Measurements from ENCODE around the gene ZMYM5.
A peak's percentile ranks its signal among the peaks of the same experiment; 100 is the strongest.
"Not testable (repeated sequence)": the region's sequence is repeated elsewhere in the genome, so short reads cannot be mapped to it uniquely, and the experiment has no call there.

The ZMYM5 gene

GRCh38 chr13:19863323-19864023 is at the start of gene ZMYM5:
Gene ZMYM5, minus strand, starts transcription at chr13:19863649. Its CDS starts 11,469 bp downstream, at chr13:19852180.
- peaks cover 0 to 6% (median 0%) of the 10 kb centered on the region in 5 donors for H3K36me3 ChIP-seq (ENCODE audit: control insufficient read depth in 5 of 5, insufficient read depth in 5 of 5, low read length in 5 of 5)
- peak within 1 kb of the TSS; percentile 80 to 96 (median 93) for H3K9ac ChIP-seq (ENCODE audit: low read length in 5 of 5)
- peak within 1 kb of the TSS; percentile 95 for H3K27ac ChIP-seq (ENCODE audit: low read depth, low read length)
- no peaks in the 10 kb centered on the region for H3K27me3 ChIP-seq (ENCODE audit: control insufficient read depth in 5 of 5, insufficient read depth in 4 of 5, low read length in 5 of 5)
- H3K9me3 ChIP-seq (ENCODE audit: control insufficient read depth in 5 of 5, low read length in 5 of 5): no peaks in the 10 kb centered on the region
- H3K4me1 ChIP-seq (ENCODE audit: control insufficient read depth in 5 of 5, insufficient read depth in 5 of 5, low read length in 5 of 5): peaks cover 0 to 35% (median 22%) of the 10 kb centered on the region in 5 donors
- peak within 1 kb of the TSS; percentile 77 to 92 (median 88) for H3K4me3 ChIP-seq (ENCODE audit: low read depth in 1 of 5, low read length in 5 of 5)

GRCh38 chr13:19910336-19911072 is 47.1 kb upstream of the ZMYM5 start:
- no peak overlapping the region for H3K4me3 ChIP-seq (ENCODE audit: low read depth in 1 of 5, low read length in 5 of 5)
- H3K27me3 ChIP-seq (ENCODE audit: control insufficient read depth in 5 of 5, insufficient read depth in 4 of 5, low read length in 5 of 5): no peaks in the 10 kb centered on the region
- H3K36me3 ChIP-seq (ENCODE audit: control insufficient read depth in 5 of 5, insufficient read depth in 5 of 5, low read length in 5 of 5): no peaks in the 10 kb centered on the region
- no peak overlapping the region for H3K27ac ChIP-seq (ENCODE audit: low read depth, low read length)
- H3K9ac ChIP-seq (ENCODE audit: low read length in 5 of 5): no peak overlapping the region
- no peaks in the 10 kb centered on the region for H3K9me3 ChIP-seq (ENCODE audit: control insufficient read depth in 5 of 5, low read length in 5 of 5)
- no peaks in the 10 kb centered on the region for H3K4me1 ChIP-seq (ENCODE audit: control insufficient read depth in 5 of 5, insufficient read depth in 5 of 5, low read length in 5 of 5)

GRCh38 chr13:19908350-19908986 is 45.0 kb upstream of the ZMYM5 start:
- Histone ChIP-seq H3K4me3 (ENCODE audit: low read depth in 1 of 5, low read length in 5 of 5) (no peak overlapping the region), H3K36me3 (ENCODE audit: control insufficient read depth in 5 of 5, insufficient read depth in 5 of 5, low read length in 5 of 5) (no peaks in the 10 kb centered on the region), H3K27ac (ENCODE audit: low read depth, low read length) (no peak overlapping the region), H3K4me1 (ENCODE audit: control insufficient read depth in 5 of 5, insufficient read depth in 5 of 5, low read length in 5 of 5) (no peaks in the 10 kb centered on the region), H3K27me3 (ENCODE audit: control insufficient read depth in 5 of 5, insufficient read depth in 4 of 5, low read length in 5 of 5) (no peaks in the 10 kb centered on the region), H3K9ac (ENCODE audit: low read length in 5 of 5) (no peak overlapping the region), H3K9me3 (ENCODE audit: control insufficient read depth in 5 of 5, low read length in 5 of 5) (no peaks in the 10 kb centered on the region)

GRCh38 chr13:19905487-19906195 is 42.2 kb upstream of the ZMYM5 start:
- H3K9ac ChIP-seq (ENCODE audit: low read length in 5 of 5); H3K9me3 ChIP-seq (ENCODE audit: control insufficient read depth in 5 of 5, low read length in 5 of 5): not testable (repeated sequence)

GRCh38 chr13:19890030-19890429 is 26.6 kb upstream of the ZMYM5 start:
- H3K4me3 ChIP-seq (ENCODE audit: low read depth in 1 of 5, low read length in 5 of 5): no peak overlapping the region
- H3K36me3 ChIP-seq (ENCODE audit: control insufficient read depth in 5 of 5, insufficient read depth in 5 of 5, low read length in 5 of 5): no peaks in the 10 kb centered on the region
- H3K9me3 ChIP-seq (ENCODE audit: control insufficient read depth in 5 of 5, low read length in 5 of 5): no peaks in the 10 kb centered on the region
- no peak overlapping the region for H3K9ac ChIP-seq (ENCODE audit: low read length in 5 of 5)
- no peaks in the 10 kb centered on the region for H3K4me1 ChIP-seq (ENCODE audit: control insufficient read depth in 5 of 5, insufficient read depth in 5 of 5, low read length in 5 of 5)
- H3K27ac ChIP-seq (ENCODE audit: low read depth, low read length): no peak overlapping the region
- no peaks in the 10 kb centered on the region for H3K27me3 ChIP-seq (ENCODE audit: control insufficient read depth in 5 of 5, insufficient read depth in 4 of 5, low read length in 5 of 5)

More at GRCh38 chr13:19905487-19906195, 42.2 kb upstream of the ZMYM5 start:
- H3K4me1 ChIP-seq (ENCODE audit: control insufficient read depth in 5 of 5, insufficient read depth in 5 of 5, low read length in 5 of 5); H3K4me3 ChIP-seq (ENCODE audit: low read depth in 1 of 5, low read length in 5 of 5); H3K27me3 ChIP-seq (ENCODE audit: control insufficient read depth in 5 of 5, insufficient read depth in 4 of 5, low read length in 5 of 5); H3K27ac ChIP-seq (ENCODE audit: low read depth, low read length); H3K36me3 ChIP-seq (ENCODE audit: control insufficient read depth in 5 of 5, insufficient read depth in 5 of 5, low read length in 5 of 5): not testable (repeated sequence)

- Histone ChIP-seq H3K36me3 (ENCODE audit: control insufficient read depth in 5 of 5, insufficient read depth in 5 of 5, low read length in 5 of 5) (no peaks in the 10 kb centered on the region), H3K4me3 (ENCODE audit: low read depth in 1 of 5, low read length in 5 of 5) (no peak overlapping the region), H3K27ac (ENCODE audit: low read depth, low read length) (no peak overlapping the region), H3K4me1 (ENCODE audit: control insufficient read depth in 5 of 5, insufficient read depth in 5 of 5, low read length in 5 of 5) (no peaks in the 10 kb centered on the region), H3K27me3 (ENCODE audit: control insufficient read depth in 5 of 5, insufficient read depth in 4 of 5, low read length in 5 of 5) (no peaks in the 10 kb centered on the region), H3K9me3 (ENCODE audit: control insufficient read depth in 5 of 5, low read length in 5 of 5) (no peaks in the 10 kb centered on the region), H3K9ac (ENCODE audit: low read length in 5 of 5) (no peak overlapping the region)
Measured at GRCh38 chr13:19888799-19889198, 25.4 kb upstream of the ZMYM5 start.

- Histone ChIP-seq H3K27ac (ENCODE audit: low read depth, low read length) (no peak overlapping the region), H3K9me3 (ENCODE audit: control insufficient read depth in 5 of 5, low read length in 5 of 5) (no peaks in the 10 kb centered on the region), H3K27me3 (ENCODE audit: control insufficient read depth in 5 of 5, insufficient read depth in 4 of 5, low read length in 5 of 5) (no peaks in the 10 kb centered on the region), H3K9ac (ENCODE audit: low read length in 5 of 5) (no peak overlapping the region), H3K4me3 (ENCODE audit: low read depth in 1 of 5, low read length in 5 of 5) (no peak overlapping the region), H3K36me3 (ENCODE audit: control insufficient read depth in 5 of 5, insufficient read depth in 5 of 5, low read length in 5 of 5) (no peaks in the 10 kb centered on the region), H3K4me1 (ENCODE audit: control insufficient read depth in 5 of 5, insufficient read depth in 5 of 5, low read length in 5 of 5) (no peaks in the 10 kb centered on the region)
Measured at GRCh38 chr13:19882231-19882630, 18.8 kb upstream of the ZMYM5 start.

- Histone ChIP-seq H3K36me3 (ENCODE audit: control insufficient read depth in 5 of 5, insufficient read depth in 5 of 5, low read length in 5 of 5) (no peaks in the 10 kb centered on the region), H3K9ac (ENCODE audit: low read length in 5 of 5) (no peak overlapping the region), H3K27me3 (ENCODE audit: control insufficient read depth in 5 of 5, insufficient read depth in 4 of 5, low read length in 5 of 5) (no peaks in the 10 kb centered on the region), H3K4me1 (ENCODE audit: control insufficient read depth in 5 of 5, insufficient read depth in 5 of 5, low read length in 5 of 5) (no peaks in the 10 kb centered on the region), H3K27ac (ENCODE audit: low read depth, low read length) (no peak overlapping the region), H3K4me3 (ENCODE audit: low read depth in 1 of 5, low read length in 5 of 5) (no peak overlapping the region), H3K9me3 (ENCODE audit: control insufficient read depth in 5 of 5, low read length in 5 of 5) (no peaks in the 10 kb centered on the region)
Measured at GRCh38 chr13:19881641-19882040, 18.2 kb upstream of the ZMYM5 start.

GRCh38 chr13:19864746-19865309 is 1.4 kb upstream of the ZMYM5 start:
- peak overlapping the region; percentile 92 for H3K27ac ChIP-seq (ENCODE audit: low read depth, low read length)
- peak overlapping the region; percentile 48 to 85 (median 78) for H3K4me3 ChIP-seq (ENCODE audit: low read depth in 1 of 5, low read length in 5 of 5)
- peaks cover 0 to 35% (median 22%) of the 10 kb centered on the region in 5 donors for H3K4me1 ChIP-seq (ENCODE audit: control insufficient read depth in 5 of 5, insufficient read depth in 5 of 5, low read length in 5 of 5)
- no peaks in the 10 kb centered on the region for H3K36me3 ChIP-seq (ENCODE audit: control insufficient read depth in 5 of 5, insufficient read depth in 5 of 5, low read length in 5 of 5)
- H3K9me3 ChIP-seq (ENCODE audit: control insufficient read depth in 5 of 5, low read length in 5 of 5): no peaks in the 10 kb centered on the region
- H3K9ac ChIP-seq (ENCODE audit: low read length in 5 of 5): peak overlapping the region in 4 of 5 donors; percentile 66 to 93 (median 80)
- no peaks in the 10 kb centered on the region for H3K27me3 ChIP-seq (ENCODE audit: control insufficient read depth in 5 of 5, insufficient read depth in 4 of 5, low read length in 5 of 5)
